SK-N-DZ (cell line): ENCODE results near the gene LSM7.
"Not testable (repeated sequence)": the region's sequence is repeated elsewhere in the genome, so short reads cannot be mapped to it uniquely, and the experiment has no call there.

Source experiments
- DNase-seq: peaks from one replicate; pipeline ENCODE4 v3.0.0-alpha.2; 2015; ENCODE audit warnings: low spot score

Gene LSM7

DNA sequence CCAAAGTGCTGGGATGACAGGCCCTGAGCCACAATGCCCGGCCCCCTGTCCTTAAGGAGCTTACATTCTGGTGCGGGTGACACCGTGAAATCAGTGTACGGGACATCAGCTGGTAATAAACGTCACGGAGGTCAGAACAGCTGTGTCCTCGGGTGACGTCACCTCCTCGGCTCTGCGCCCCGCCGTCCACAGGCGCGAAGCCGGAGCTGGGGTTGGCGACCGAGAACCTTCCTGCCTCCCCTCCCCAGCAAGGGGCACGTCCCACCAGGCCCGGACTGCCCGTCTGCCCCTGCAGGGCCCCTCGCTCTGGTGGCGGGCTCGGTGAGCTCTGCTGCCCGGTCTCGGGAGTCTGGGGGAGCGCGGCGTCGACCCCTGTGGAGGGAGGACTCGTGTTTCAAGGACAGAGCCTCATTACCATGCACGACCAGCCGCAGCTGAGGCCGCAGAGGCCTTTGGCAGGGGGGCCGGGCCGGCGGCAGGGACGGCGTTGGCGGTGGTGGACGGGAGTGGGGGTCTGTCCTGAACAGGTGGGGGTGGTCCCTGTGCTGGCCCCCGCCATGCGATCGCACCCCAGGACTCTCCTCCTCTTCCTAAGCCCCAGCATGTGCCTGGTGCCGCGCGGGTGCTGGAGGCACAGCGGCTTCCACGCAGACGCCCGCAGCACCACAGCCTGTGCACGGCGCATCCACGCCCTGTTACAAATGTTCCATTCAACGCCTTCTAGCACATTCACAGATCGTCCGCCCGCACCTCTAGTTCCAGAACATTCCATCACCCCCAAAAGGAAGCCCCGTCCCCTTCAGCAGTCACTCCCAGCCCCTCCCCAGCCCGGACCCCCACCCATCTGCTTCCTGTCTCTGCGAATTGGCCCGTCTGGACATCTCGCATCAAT lies 25.8 kb downstream of the LSM7 start:
- no peak for DNase-seq

DNA sequence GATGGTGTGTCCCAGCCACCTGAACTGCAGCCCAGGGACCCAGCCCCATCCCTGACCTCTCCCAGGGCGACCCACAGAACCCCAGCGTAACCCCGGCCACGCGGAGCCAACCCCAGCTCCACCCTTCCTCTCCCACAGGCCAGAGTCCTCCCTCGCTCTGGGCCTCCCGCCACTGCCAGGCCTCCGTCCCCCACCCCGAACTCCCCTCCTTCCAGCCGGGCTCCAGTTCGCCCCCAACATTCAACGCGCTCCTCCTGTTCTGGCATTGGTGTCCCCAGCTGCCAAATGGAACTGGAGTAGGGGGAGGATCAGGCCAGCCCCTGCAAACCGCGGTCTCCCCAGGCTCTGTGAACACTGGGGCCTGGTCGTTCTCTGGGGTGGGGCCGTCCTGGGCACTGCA lies 27.9 kb downstream of the LSM7 start:
- DNase-seq, result no peak

DNA sequence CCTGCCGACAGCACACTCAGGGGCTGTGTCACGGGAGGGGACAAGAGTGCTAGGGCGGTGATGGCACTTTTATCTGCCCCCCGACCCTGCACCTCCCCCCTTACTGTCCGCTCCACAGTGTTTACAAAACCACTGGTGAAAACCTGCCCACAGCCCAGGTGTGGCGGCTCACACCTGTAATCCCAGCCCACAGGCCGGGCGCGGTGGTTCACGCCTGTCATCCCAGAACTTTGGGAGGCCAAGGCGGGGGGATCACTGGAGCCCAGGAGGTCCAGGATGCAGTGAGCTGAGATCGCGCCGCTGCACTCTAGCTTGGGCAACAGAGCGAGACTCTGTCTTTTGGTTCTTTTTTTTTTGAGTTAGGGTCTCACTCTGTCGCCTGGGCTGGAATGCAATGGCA lies 32.2 kb downstream of the LSM7 start:
- DNase-seq, result no peak

DNA sequence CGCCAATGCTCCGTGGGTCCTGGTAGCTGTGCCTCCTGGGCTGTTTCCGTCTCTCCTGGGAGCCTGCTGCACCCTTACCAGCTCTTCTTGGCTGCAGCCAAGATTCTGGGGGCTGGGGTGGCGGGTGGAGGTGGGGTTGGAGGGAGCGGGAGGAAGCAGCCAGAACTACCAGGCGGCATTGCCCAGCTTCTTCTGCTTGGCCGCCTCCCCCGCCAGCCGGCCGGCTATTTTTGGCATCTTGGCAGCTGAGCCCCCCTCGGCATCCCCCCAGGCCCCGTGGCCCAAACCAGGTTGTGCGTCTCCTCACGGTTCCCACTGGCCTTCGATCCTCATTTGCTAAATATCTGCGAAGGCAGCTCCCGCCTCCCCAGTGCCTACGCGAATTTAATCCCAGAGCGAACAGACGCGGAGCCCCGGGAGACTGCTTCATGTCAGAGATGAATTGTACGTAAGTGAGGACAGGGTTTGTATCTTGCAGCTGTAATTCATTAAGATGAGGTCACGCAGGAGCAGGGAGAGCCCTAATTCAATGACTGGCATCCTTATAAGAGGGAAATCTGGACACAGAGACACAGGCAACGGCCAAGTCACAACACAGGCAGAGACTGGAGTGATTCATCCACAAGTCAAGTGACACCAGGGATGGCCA lies 33.6 kb downstream of the LSM7 start:
- peak; percentile 96 for DNase-seq

DNA sequence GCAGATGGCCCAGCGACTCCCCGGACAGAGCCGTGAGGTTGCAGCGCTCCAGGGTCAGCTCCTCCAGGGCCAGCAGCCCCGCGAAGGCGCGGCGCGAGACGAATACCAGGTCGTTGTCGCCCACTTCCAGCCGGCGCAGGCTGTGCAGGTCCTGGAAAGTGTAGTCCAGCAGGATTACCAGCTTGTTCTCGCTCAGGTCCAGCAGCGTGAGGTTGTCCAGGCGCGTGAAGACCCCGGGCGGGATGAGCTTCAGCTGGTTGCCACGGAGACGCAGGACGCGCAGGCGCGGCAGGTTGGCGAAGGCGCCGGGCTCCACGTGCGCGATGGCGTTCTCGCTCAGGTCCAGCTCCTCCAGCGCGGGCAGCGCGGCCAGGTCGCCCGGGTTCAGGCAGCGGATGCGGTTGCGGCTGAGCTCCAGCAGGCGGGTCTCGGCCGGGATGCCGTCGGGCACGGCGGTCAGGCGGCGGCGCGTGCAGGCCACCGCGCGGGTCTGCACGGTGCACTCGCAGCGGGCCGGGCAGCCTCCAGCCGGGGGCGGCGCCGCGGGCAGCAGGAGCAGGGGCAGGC lies 37.1 kb downstream of the LSM7 start:
- DNase-seq, result peak; percentile 64

DNA sequence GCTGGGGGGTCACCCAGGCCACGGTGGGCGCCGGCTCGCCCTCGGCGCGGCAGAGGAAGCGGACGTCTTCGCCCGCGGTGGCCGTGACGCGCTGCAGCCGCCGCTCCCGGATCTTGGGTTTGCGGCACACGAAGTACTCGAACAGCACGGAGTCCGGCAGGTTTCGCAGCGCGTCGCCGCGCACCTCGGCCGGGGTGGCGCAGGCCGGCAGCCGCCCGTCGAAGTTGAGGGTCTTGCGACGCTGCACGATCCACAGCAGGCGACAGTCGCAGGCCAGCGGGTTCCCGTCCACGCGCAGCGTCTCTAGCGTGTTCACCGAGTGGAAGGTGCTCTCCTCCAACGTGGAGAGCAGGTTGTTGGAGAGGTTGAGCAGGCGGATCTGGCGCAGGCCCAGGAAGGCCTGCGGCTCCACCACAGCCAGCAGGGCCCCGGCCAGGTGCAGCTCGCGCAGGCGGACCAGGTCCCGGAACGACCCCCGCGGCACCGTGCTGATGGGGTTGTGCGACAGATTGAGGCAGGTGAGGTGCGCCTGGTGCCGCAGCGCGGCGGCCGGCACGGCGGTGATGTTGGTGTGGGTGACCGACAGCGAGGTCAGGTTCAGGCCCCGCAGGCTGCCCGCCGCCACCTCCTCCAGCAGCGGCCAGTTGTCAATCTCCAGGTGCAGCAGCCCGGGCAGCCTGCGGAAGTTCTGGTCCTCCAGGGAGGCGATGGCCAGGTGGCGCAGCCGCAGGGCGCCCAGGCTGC lies 37.8 kb downstream of the LSM7 start:
- DNase-seq, result no peak

DNA sequence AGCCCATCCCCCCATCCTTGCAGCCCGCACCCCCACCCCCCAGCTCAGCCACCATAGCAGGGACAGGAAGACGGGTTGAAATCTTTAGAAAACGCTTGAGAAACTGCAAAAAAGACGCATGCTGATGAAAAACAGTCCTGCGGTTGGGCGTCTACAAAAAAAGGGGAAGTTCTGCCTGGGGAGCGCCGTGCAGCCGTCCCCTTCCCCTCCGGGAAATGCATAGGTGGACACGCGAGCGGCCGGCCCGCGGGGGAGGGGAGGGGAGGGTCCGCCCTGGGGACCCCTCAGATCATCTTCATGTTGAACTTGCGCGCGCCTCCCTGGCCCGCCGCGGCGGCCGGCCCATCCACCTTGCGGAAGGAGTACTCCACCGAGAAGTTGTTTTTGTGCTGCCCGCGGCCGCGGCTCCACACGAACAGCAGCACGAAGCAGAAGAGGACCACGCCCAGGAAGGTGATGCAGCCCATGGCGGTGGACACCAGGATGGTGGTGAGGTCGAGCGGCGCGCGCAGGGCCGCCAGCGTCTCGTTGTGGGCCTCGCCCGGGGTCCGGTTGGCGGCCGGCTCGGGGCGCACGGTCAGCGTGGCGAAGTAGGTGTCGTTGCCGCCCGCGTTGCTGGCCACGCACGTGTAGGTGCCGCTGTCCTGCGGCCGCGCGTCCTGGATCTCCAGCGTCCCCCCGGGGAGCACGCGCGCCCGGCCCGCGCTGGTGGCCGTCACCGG lies 38.5 kb downstream of the LSM7 start:
- DNase-seq, result no peak

DNA sequence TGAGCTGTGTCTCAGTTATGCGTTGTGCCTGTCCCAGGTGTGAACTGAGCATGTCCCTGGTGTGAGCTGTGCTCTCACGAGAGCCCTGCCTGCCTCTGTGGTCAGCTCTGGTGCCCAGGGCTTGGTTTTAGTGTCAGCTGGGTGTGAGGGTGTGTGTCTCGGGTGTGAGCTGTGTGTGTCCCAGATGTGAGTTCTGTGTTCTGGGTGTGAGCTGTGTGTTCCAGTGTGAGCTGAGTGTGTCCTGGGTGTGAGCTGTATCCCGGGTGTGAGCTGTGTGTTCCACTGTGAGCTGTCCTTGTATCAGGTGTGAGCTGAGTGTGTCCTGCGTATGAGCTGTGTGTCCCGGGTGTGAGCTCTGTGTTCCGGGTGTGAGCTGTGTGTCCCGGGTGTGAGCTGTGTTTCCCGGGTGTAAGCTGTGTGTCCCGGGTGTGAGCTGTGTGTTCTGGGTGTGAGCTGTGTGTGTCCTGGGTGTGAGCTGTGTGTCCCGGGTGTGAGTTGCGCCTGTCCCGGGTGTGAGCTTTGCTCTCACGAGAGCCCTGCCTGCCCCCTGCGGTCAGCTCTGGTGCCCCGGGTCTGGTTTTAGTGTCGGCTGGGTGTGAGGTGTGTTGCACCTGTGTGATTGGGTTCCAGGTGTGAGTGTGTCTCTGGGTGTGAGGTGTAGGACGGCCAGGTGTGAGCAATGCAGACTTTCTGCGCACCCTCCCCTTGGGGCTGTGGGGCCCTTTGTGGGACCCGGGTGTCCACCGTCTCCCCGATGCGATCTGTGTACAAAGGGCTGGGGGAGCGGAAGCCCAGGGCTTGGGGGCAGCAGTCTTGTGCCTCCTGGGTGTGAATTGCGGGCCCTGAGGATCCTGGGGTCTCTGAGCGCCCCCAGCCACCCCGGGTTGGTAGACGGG lies 39.3 kb downstream of the LSM7 start:
- DNase-seq, result no peak

DNA sequence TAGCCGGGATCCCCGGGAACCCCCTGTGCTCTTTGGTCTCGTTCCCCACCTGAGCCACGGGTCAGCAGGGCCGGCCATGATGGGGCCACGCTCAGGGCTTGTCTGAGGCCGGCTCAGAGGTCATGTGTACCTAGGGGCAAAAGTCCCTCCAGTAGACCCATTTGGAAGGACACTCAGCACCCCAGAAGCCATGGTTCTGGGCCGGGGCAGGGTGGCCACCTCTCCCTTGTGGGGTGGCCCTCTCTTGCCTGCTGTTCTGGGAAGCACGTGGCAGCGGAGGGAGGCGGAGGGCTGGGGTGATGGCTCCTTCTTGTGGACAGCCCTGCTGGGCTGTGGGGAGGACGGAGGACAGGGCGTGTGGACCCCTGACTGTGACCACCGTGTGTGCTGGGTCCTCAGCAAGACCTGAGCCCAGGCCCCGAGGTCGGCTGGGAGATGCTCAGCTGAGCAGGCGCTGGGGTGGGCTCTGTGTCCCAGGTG lies 40.0 kb downstream of the LSM7 start:
- DNase-seq, result no peak

DNA sequence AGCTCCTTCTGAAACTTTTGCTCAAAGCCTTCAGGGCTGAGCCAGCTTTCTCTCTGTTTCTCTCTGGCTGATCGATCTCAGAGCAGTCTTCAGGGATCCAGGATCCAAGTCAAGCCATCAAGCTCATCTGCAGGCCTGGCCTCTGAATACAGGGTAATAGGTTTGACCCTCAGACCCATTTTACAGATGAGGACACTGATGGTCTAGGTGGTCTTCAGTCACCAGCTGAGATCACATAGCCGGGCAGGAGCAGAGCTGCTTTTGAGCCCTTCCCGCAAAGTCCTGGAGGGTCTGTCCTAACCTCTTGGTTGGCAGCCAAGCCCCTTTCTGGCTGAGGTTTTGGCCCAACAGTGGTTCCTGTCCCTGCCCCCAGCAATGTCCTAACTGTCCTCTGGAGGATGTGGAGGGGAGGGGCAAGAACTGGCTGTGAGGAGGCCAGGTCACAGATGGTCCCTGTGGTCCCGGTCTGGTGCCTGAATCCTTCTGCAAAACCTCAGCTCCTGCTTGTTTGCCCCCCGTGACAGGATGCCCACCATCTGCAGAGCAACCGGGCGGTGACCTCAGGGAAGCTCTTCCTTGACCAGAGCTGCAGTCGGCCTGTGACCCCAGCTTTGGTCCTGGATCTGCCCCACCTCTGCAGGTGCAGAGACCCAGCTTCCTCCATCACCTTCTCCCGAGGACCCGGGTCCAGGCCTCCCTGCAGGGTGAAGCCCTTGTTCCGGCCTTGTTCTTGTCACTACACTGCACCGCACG lies 40.6 kb downstream of the LSM7 start:
- no peak for DNase-seq

DNA sequence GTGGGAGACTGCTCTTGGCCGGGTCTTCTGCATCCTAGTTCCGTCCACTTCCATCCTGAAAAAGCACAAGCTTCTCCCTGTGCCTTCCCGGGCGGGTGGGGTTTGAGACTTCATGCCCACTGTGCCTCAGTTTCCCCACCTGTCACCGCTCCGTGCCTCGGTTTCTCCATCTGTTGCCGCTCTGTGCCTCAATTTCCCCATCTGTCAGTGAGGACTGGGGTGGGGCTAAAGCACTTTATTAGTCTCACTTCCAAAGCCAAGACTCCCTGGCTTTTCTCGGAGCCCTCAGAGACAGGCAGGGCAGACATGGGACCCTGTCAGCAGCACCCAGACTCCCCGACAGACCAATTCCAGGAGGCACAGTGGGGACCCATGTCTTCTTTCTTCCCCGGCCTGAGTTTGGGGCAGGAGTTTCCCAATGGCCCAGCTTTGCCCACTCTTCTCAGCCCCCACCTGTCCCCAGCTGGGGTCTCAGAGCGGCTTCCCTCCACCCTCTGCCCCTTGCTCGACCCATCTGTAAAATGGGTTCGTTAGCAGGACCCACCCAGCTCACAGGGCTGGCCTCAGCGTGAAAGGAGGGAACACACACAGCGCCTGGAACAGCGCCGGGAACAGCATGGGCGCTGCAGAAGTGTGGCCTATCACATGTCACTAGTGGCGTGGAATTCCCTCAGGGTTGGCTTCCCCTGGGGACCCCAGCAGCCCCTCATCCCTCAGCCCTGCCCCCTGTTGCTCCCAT lies 41.8 kb downstream of the LSM7 start:
- DNase-seq, result no peak

DNA sequence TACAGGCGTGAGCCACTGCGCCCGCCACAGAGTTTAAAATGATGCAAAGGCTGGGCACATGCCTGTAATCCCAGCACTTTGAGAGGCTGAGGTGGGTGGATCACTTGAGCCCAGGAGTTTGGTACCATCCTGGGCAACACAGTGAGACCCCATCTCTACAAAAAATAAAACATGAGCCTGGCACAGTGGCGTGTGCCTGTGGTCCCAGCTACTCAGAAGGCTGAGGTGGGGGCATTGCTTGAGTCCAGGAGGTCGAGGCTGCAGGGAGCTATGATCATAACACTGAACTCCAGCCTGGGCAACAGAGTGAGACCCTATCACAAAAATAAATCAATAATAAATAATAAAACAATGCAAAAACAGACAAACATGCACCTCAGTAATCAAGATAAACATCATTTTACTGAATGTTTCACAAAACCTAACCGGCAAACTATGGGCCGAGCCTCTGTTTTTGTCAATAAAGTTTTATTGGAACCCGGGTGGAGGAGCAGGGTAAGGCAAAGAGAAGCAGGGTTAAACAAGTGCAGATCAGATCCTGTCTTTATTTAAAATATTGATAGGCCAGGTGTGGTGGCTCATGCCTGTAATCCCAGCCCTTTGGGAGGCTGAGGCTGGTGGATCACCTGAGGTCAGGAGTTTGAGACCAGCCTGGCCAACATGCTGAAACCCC lies 44.4 kb downstream of the LSM7 start:
- DNase-seq, result no peak

DNA sequence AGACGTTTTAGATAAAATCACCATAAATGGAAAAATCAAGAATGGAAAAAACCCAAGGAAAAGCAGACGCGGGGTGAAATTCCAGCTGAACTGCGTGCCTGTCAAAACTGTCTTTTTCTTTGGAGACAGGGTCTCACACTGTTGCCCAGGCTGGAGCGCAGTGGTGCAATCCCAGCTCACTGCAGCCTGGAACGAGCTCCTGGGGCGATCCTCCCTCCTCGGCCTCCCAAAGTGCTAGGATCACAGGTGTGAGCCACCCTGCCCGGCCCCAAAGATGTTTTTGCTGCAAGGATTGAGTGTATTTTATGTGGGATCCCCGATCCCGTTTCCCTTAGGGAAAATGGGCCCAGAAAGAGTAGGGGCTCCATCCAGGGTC lies 45.5 kb downstream of the LSM7 start:
- no peak for DNase-seq

DNA sequence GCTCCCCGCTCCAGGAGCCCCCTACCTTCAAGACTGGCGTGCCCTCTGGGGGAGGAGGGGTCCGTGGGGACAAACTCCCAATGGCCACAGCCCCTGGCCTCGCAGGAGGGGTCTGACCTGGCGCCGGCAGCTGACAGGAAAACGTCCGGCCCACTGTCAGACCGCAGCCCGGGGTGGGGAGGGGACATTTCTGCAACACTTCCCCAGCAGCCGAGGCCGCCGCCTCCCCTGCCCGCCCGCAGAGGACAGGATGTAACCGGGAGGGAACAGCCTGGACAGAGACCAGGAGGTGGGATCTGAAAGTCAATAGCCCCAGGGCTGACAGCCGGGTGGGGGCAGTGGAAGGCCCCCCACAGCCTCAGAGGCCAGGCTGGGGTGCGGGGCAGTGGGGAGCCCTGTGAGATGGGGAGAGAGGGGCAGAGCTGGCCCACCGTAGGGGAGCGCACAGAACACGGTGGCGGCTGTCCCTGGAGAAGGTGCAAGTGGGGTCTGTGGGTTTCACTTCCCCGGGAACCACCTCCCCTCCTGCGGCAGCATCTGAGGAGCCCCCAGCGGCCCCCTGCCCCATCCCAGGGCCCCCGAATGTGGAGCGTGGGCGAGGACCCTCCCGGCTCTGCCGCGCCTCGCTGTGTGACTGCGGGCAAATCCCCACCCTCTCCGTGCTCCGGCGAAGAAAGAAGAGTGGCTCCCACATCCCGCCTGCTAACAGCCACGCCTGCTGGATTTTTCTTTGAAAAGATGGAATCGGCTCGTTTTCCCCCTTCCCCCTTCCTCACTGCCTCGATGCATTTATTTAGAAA lies 46.1 kb downstream of the LSM7 start, which contains the start of gene PEAK3:
Gene PEAK3 (minus strand): TSS at position 114 of the 800 bp plus-strand sequence. CDS start 1,244 bp downstream, outside the sequence.
- DNase-seq, result no peak

DNA sequence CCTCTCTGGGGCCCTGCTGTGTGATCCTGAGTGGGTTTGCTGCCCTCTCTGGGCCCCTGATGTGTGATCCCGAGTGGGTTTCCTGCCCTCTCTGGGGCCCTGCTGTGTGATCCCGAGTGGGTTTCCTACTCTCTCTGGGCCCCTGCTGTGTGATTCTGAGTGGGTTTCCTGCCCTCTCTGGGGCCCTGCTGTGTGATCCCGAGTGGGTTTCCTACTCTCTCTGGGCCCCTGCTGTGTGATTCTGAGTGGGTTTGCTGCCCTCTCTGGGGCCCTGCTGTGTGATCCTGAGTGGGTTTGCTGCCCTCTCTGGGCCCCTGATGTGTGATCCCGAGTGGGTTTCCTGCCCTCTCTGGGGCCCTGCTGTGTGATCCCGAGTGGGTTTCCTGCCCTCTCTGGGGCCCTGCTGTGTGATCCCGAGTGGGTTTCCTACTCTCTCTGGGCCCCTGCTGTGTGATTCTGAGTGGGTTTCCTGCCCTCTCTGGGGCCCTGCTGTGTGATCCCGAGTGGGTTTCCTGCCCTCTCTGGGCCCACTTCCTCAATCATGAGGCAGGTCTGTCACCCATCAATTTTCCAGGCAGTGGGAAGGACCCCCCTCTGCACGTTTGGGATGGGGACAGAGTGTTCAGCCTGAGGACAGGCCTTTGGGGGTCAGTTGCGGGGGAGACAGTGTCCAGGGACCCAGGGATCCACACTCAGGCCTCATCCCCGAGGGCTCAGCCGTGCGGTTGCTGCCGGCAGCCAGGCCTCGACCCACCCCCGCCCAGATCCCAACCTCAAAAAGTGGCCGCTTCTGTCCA lies 46.9 kb downstream of the LSM7 start:
- not testable (repeated sequence) for DNase-seq

DNA sequence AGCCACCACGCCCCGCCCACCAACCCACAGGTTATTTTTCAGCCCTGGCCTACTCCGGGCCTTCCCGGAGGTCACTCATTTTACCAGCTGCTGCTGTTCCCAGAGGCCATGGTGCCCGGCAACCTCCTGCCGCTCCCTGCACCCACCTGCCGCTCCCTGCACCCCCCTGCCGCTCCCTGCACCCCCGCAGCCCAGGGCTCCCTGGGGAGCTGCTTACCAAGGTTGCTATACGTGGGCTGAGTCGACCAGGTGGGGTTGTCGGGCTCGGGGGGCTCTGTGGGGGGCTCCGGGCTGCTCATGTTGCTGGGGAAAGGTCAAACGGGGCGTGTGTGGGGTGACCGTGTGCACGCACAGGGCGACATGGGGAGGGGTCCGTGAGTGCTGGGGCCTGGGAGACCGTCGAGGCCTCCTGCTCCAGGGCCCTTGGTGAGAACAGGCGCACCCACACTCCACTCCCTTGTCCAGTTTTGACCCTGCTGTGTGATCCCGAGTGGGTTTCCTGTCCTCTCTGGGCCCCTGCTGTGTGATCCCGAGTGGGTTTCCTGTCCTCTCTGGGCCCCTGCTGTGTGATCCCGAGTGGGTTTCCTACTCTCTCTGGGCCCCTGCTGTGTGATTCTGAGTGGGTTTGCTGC lies 47.6 kb downstream of the LSM7 start:
- no peak for DNase-seq
